GM12874 (cell line): ENCODE measurements around the gene CLEC4F.

ENCODE experiments used
- CTCF ChIP-seq: IDR thresholded peaks from 2 replicates; pipeline ENCODE4 v1.5.1; 2011; ENCODE audit warnings: low read depth, mild to moderate bottlenecking, control low read depth, low read length, moderate library complexity; ENCODE audit not compliant: insufficient read depth

Gene CLEC4F

GRCh38 chr2:70795164-70795995 lies 25.0 kb downstream of the CLEC4F start:
- TF ChIP-seq CTCF = no peak

- no peak for TF ChIP-seq CTCF
These were observed 26.9 kb downstream of the CLEC4F start for GRCh38 chr2:70793450-70793849.

GRCh38 chr2:70790136-70790828 lies 30.1 kb downstream of the CLEC4F start, which contains the start of gene FIGLA:
TSS of gene FIGLA (minus strand) at chr2:70790643. CDS start at chr2:70790638, 5 bp downstream.
- no peak for TF ChIP-seq CTCF

- TF ChIP-seq CTCF = peak; percentile 49
These were observed 30.9 kb downstream of the CLEC4F start for GRCh38 chr2:70789304-70790135.

- peak; percentile 46; the same call in 1 of the 2 replicates for TF ChIP-seq CTCF
These were observed 35.1 kb downstream of the CLEC4F start for GRCh38 chr2:70785137-70785911.

GRCh38 chr2:70784320-70784719 lies 36.1 kb downstream of the CLEC4F start:
- TF ChIP-seq CTCF = no peak
